BJ (cell line): Measurements from ENCODE around the gene UNC13D. TPM values are rescaled to one million over a fixed set of nuclear protein-coding genes. Genes with fewer than 3 reads are reported as not detected.

Experiments
- CTCF ChIA-PET: fragments of 350-600 bp; formaldehyde crosslinking; extraction: SDS; loops from one replicate; lab custom pipeline; 2021; ENCODE audit warnings: antibody characterized with exemption, inconsistent platforms; lab: Yijun Ruan, JAX
- POLR2A ChIA-PET: fragments of 300-600 bp; sonication (Branson Sonifier 250); formaldehyde crosslinking; extraction: SDS; loops from one replicate; lab custom pipeline; 2021; ENCODE audit warnings: antibody characterized with exemption; lab: Charles Lee
- DNase-seq: peaks from one replicate; pipeline ENCODE4 v3.0.0-alpha.2; 2011; ENCODE audit warnings: low read depth
- H3K27me3 ChIP-seq: 2 replicates; pipeline ENCODE4 v1.6.0; 2011; ENCODE audit warnings: low read length; ENCODE audit not compliant: control insufficient read depth, insufficient read depth
- H3K36me3 ChIP-seq: 2 replicates; pipeline ENCODE4 v1.5.1; 2011; ENCODE audit warnings: low read length; ENCODE audit not compliant: control insufficient read depth, insufficient read depth
- H3K4me3 ChIP-seq: 2 replicates; pipeline ENCODE4 v1.5.1; 2011; ENCODE audit warnings: low read depth, mild to moderate bottlenecking, control low read depth, low read length
- CTCF ChIP-seq: IDR thresholded peaks from 2 replicates; pipeline ENCODE4 v1.5.1; 2011; ENCODE audit warnings: low read depth, mild to moderate bottlenecking, control low read depth, inconsistent platforms, low read length, moderate library complexity; ENCODE audit not compliant: insufficient read depth
- polyA minus RNA-seq: library from RNA; depleted of rRNA, polyadenylated mRNA; stranded (reverse); fragments of >200 nt; gene quantifications from 2 replicates; pipeline ENCODE4 v1.2.3, GENCODE V29; 2011; rRNA and poly(A)+ RNA removed
- polyA plus RNA-seq: library from polyadenylated mRNA; depleted of rRNA; stranded (reverse); fragments of >200 nt; gene quantifications from 2 replicates; pipeline ENCODE4 v1.2.3, GENCODE V29; 2011; rRNA removed

UNC13D gene
- polyA plus RNA-seq = 0.28 and 0.40 TPM in 2 replicates
- 0.51 and 0.62 TPM in 2 replicates for polyA minus RNA-seq

- TF ChIP-seq CTCF = no peak
- POLR2A ChIA-PET = interaction anchor here (1.2 kb wide), 1 partner anchor 11 kb away, joined by 14 read pairs; the partner anchor contains the start of gene WBP2
- CTCF ChIA-PET = interaction anchor here (1.0 to 3.6 kb wide), 8 partner anchors 8 to 18 kb away, joined by 3 to 19 read pairs (median 6); partner anchors contain the start of gene WBP2
- no peaks in the 10 kb centered on the region for H3K27me3 ChIP-seq
- DNase-seq = no peak
- peaks cover 18% of the 10 kb centered on the region for H3K36me3 ChIP-seq
- no peak within 1 kb of the TSS for H3K4me3 ChIP-seq
Measured at GRCh38 chr17:75843577-75844529, at the start of gene UNC13D. Gene UNC13D, minus strand, starts transcription at chr17:75844404. Its CDS starts 67 bp downstream, at chr17:75844337.

- CTCF ChIA-PET = interaction anchor here (0.5 to 6.9 kb wide), 8 partner anchors 11 to 143 kb away, joined by 3 to 58 read pairs (median 5); partner anchors contain the start of gene TRIM47
- H3K27me3 ChIP-seq = no peaks in the 10 kb centered on the region
- POLR2A ChIA-PET = interaction anchor here (1.4 kb wide), 1 partner anchor 109 kb away, joined by 18 read pairs; the partner anchor contains the start of gene UNK
- no peak for DNase-seq
- H3K4me3 ChIP-seq = no peak overlapping the region
- TF ChIP-seq CTCF = no peak
- H3K36me3 ChIP-seq = peaks cover 16% of the 10 kb centered on the region
Measured at GRCh38 chr17:75893305-75894048, 49.3 kb upstream of the UNC13D start.

GRCh38 chr17:75892556-75893224 lies 48.5 kb upstream of the UNC13D start:
- no peak for TF ChIP-seq CTCF
- POLR2A ChIA-PET = no interaction called here
- DNase-seq = no peak
- H3K4me3 ChIP-seq = no peak overlapping the region
- no peaks in the 10 kb centered on the region for H3K27me3 ChIP-seq
- peaks cover 12% of the 10 kb centered on the region for H3K36me3 ChIP-seq
- CTCF ChIA-PET = interaction anchor here (0.9 to 6.9 kb wide), 7 partner anchors 14 to 139 kb away, joined by 3 to 58 read pairs (median 7); partner anchors contain the start of gene TRIM47

GRCh38 chr17:75891605-75892555 lies 47.7 kb upstream of the UNC13D start:
- no peak overlapping the region for H3K4me3 ChIP-seq
- CTCF ChIA-PET = interaction anchor here (0.9 to 1.1 kb wide), 4 partner anchors 13 to 138 kb away, joined by 3 to 4 read pairs (median 3); partner anchors contain the start of gene TRIM47
- POLR2A ChIA-PET = interaction anchor here (0.6 kb wide), 1 partner anchor 237 kb away, joined by 7 read pairs; no protein-coding TSS in a partner anchor
- TF ChIP-seq CTCF = no peak
- H3K36me3 ChIP-seq = peaks cover 10% of the 10 kb centered on the region
- H3K27me3 ChIP-seq = no peaks in the 10 kb centered on the region
- DNase-seq = no peak
